ENCODE data around the gene CBFA2T2.

- TF ChIP-seq CTCF (conservative IDR thresholded peaks at IDR 0.05; ENCODE audit: low read depth, low read length): no peak
- TF ChIP-seq EZH2 (IDR thresholded peaks at IDR 0.05; ENCODE audit: borderline replicate concordance, low read depth, low read length, poor library complexity, severe bottlenecking): no peak
Measured at GRCh38 chr20:33656783-33657703, 167.1 kb downstream of the CBFA2T2 start.

Measured in A673 (cell line).